Karpas-422 (cell line): Measurements from ENCODE around the gene CBLL2. TPM values are rescaled to one million over a fixed set of nuclear protein-coding genes. Genes with fewer than 3 reads are reported as not detected.

Experiments
- DNase-seq: peaks from one replicate; pipeline ENCODE4 v3.0.0-alpha.2; 2015
- H2AFZ ChIP-seq: fragments of 200-600 bp; sonication (generic); 2 replicates; pipeline ENCODE4 v1.6.1; 2014; ENCODE audit warnings: antibody characterized with exemption, low read length, mixed read lengths
- H3K27ac ChIP-seq: fragments of 200-600 bp; sonication (generic); 2 replicates; pipeline ENCODE4 v1.5.1; 2014; ENCODE audit warnings: mild to moderate bottlenecking, low read length, moderate library complexity
- H3K27me3 ChIP-seq: fragments of 200-600 bp; sonication (generic); 2 replicates; pipeline ENCODE4 v1.6.1; 2014; ENCODE audit warnings: low read length, mixed read lengths
- H3K36me3 ChIP-seq: fragments of 200-600 bp; sonication (generic); 2 replicates; pipeline ENCODE4 v1.6.1; 2014; ENCODE audit warnings: low read length, mixed read lengths; ENCODE audit not compliant: insufficient read depth
- H3K4me1 ChIP-seq: fragments of 200-600 bp; sonication (generic); 2 replicates; pipeline ENCODE4 v1.6.1; 2014; ENCODE audit warnings: mild to moderate bottlenecking, low read length, mixed read lengths
- H3K4me2 ChIP-seq: fragments of 200-600 bp; sonication (generic); 2 replicates; pipeline ENCODE4 v1.6.1; 2014; ENCODE audit warnings: low read length, low read depth, mild to moderate bottlenecking; ENCODE audit not compliant: poor library complexity, severe bottlenecking
- H3K4me3 ChIP-seq: fragments of 200-600 bp; sonication (generic); 2 replicates; pipeline ENCODE4 v1.5.1; 2014; ENCODE audit warnings: mild to moderate bottlenecking, antibody characterized with exemption, low read length, mixed read lengths
- H3K79me2 ChIP-seq: fragments of 200-600 bp; sonication (generic); 2 replicates; pipeline ENCODE4 v1.6.1; 2014; ENCODE audit warnings: mild to moderate bottlenecking, low read length, mixed read lengths
- H3K9ac ChIP-seq: fragments of 200-600 bp; sonication (generic); 2 replicates; pipeline ENCODE4 v1.6.0; 2014; ENCODE audit warnings: low read length
- H3K9me2 ChIP-seq: fragments of 200-600 bp; sonication (generic), shearing (Covaris generic); replicated peaks from 2 replicates; pipeline ENCODE4 v1.6.0; 2014; ENCODE audit warnings: mild to moderate bottlenecking, low read length, moderate library complexity; ENCODE audit not compliant: insufficient read depth
- H3K9me3 ChIP-seq: fragments of 300-700, 200-600 bp; sonication (generic); 2 replicates; pipeline ENCODE4 v1.6.1; 2014; ENCODE audit warnings: low read length, mixed read lengths
- H4K20me1 ChIP-seq: fragments of 200-600 bp; sonication (generic); 2 replicates; pipeline ENCODE4 v1.6.1; 2014; ENCODE audit warnings: mild to moderate bottlenecking, antibody characterized with exemption, low read length, low read depth; ENCODE audit not compliant: insufficient read depth
- total RNA-seq: library from RNA; depleted of rRNA; stranded (reverse); fragments of >200 nt; shearing (Covaris generic); gene quantifications from 2 replicates; pipeline ENCODE4 v1.2.3, GENCODE V29; 2014; ENCODE audit warnings: low replicate concordance; rRNA removed

Gene CBLL2
- total RNA-seq, 1 experiment from 2014 or later = not detected

DNA sequence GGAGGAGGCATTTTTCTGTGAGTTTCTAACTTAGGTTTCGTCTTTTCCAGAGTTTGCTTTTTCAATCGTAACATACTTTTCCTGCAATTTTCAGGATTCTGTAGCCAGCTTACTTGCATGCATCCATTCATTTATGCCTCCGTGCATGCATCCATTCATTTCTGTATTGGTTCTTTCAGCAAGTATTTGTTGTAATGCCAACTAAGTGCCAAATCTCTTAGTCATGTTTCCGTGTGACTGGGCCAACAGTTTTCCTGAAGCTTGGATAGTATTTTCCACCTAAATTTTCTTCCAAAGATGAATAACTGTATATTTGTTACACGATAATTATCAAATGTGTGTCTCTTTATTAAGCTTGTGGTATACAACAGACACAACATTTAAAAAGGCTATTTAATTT lies 41.5 kb downstream of the CBLL2 start:
- no peaks in the 10 kb centered on the region for H3K36me3 ChIP-seq
- no peak overlapping the region for H3K9ac ChIP-seq
- DNase-seq = no peak
- H3K4me1 ChIP-seq = no peaks in the 10 kb centered on the region
- H3K9me2 ChIP-seq = no peaks in the 10 kb centered on the region
- H3K27ac ChIP-seq = no peak overlapping the region
- H3K27me3 ChIP-seq = peaks cover 3% of the 10 kb centered on the region; the same call in 1 of the 2 replicates
- H3K4me3 ChIP-seq = no peak overlapping the region
- H3K79me2 ChIP-seq = no peaks in the 10 kb centered on the region
- H3K4me2 ChIP-seq = no peak overlapping the region
- H3K9me3 ChIP-seq = no peaks in the 10 kb centered on the region
- H2AFZ ChIP-seq = no peak overlapping the region
- H4K20me1 ChIP-seq = no peaks in the 10 kb centered on the region

DNA sequence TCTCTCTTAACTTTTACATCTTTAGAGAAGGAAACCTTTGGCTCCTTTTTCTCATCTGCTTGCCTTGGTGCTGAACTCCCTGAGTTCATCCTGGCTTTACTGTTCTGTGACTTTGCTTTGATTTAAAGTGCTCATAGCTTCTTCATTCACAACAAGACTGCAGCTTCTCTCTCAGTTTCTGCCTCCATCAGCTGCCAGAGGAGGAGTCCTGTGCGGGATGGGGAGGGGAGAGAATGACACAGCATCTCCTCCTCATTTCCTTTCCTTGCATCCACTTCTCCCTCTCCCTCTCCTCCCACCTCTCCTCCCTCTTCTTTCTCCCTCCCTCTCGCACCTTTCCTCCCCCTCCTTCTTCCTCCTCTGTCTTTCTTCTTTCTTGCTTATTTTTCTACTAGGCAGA lies 42.0 kb downstream of the CBLL2 start:
- H4K20me1 ChIP-seq = no peaks in the 10 kb centered on the region
- H3K4me2 ChIP-seq = no peak overlapping the region
- no peaks in the 10 kb centered on the region for H3K79me2 ChIP-seq

DNA sequence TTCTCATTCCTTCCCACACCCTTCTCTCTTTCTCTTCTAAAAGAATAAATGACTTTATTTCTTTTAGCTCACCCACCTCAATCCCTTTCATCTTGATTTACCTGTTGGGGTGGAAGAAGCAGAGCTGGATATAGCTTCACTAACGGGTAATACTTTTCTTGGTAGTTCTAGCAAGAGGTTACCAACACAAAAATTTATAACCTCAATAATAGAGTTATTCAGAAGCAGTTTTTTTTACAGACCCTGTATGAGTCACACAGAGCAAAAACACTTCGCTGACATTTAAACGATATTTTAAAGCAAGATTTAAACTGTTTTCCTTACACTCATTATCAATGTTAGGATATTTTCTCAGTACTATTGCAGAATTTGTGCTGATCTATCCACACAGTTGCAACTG lies 42.4 kb downstream of the CBLL2 start:
- H3K9ac ChIP-seq = no peak overlapping the region
- H3K27ac ChIP-seq = no peak overlapping the region
- H3K79me2 ChIP-seq = no peaks in the 10 kb centered on the region
- H3K4me1 ChIP-seq = no peaks in the 10 kb centered on the region
- DNase-seq = no peak
- no peaks in the 10 kb centered on the region for H3K36me3 ChIP-seq
- no peaks in the 10 kb centered on the region for H3K9me2 ChIP-seq
- peaks cover 3% of the 10 kb centered on the region; the same call in 1 of the 2 replicates for H3K27me3 ChIP-seq
- no peak overlapping the region for H2AFZ ChIP-seq
- H3K9me3 ChIP-seq = no peaks in the 10 kb centered on the region
- H3K4me3 ChIP-seq = no peak overlapping the region
- no peak overlapping the region for H3K4me2 ChIP-seq
- no peaks in the 10 kb centered on the region for H4K20me1 ChIP-seq

More for the DNA sequence above, 42.0 kb downstream of the CBLL2 start:
- Histone ChIP-seq H3K4me3 (no peak overlapping the region), H3K27me3 (peaks cover 3% of the 10 kb centered on the region; the same call in 1 of the 2 replicates), H3K27ac (no peak overlapping the region), H3K9me2 (no peaks in the 10 kb centered on the region), H2AFZ (no peak overlapping the region), H3K4me1 (no peaks in the 10 kb centered on the region), H3K36me3 (no peaks in the 10 kb centered on the region), H3K9me3 (no peaks in the 10 kb centered on the region), H3K9ac (no peak overlapping the region)
- DNase-seq = no peak

DNA sequence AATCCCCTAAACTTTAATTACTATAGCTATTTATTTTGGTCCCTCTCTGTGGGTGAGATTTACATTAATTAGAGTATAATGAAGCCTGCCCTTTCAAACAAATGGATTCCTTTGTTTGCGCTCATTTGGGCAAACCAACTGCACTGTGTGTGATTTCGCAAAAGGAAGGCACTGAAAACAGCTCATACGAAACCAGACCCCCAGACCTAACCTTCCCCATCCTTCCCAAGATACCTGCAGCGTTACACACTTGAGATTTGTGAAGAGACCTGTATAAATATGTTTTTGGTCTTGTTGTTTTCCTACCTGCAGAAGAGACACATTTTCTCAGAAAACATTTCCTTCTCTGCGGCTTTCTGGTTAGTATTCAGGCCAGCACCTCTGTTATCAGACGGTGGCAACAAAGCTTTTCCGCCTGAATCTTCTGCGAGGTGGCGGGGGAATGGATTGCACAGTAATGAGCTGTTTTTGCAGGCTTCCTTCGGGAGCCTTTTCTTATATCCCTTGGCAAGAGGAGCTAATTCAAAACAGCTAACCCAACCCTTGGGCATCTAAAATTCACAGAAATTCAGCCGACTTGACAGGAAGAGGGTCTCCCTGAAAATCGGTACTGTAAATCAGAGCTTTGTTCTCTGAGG lies 47.6 kb downstream of the CBLL2 start:
- no peaks in the 10 kb centered on the region for H3K9me3 ChIP-seq
- no peaks in the 10 kb centered on the region for H3K36me3 ChIP-seq
- H3K4me1 ChIP-seq = no peaks in the 10 kb centered on the region
- H4K20me1 ChIP-seq = no peaks in the 10 kb centered on the region
- H3K79me2 ChIP-seq = no peaks in the 10 kb centered on the region
- no peaks in the 10 kb centered on the region for H3K27me3 ChIP-seq
- no peak for DNase-seq
- H3K9ac ChIP-seq = no peak overlapping the region
- no peak overlapping the region for H3K4me3 ChIP-seq
- no peak overlapping the region for H2AFZ ChIP-seq
- no peaks in the 10 kb centered on the region for H3K9me2 ChIP-seq
- no peak overlapping the region for H3K4me2 ChIP-seq
- H3K27ac ChIP-seq = no peak overlapping the region

DNA sequence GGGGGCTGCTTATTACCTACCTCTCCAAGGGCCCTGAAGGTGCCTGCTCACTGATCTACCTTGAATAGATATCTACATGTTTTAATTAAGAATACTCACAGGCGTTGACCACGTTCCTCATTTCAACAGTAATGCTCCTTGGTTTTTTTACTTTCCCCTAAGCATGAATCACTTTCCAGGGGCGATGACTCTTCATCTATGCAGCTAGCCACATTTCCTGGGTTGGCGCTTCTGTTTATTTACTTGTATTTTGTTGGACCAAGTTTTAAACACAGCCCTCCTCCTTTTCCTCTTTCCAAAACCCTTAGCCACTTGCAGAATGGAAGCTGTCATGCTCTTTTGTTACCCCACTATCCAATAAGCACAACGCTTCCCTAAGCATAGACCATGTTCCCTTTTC lies 50.8 kb downstream of the CBLL2 start:
- Histone ChIP-seq H3K27ac (no peak overlapping the region), H3K4me2 (no peak overlapping the region), H3K9me2 (no peaks in the 10 kb centered on the region), H3K9ac (no peak overlapping the region), H3K36me3 (no peaks in the 10 kb centered on the region), H3K4me1 (no peaks in the 10 kb centered on the region), H4K20me1 (no peaks in the 10 kb centered on the region), H3K79me2 (no peaks in the 10 kb centered on the region), H3K27me3 (no peaks in the 10 kb centered on the region), H3K9me3 (no peaks in the 10 kb centered on the region), H3K4me3 (no peak overlapping the region), H2AFZ (no peak overlapping the region)
- no peak for DNase-seq

Other genes starting within 250 kb of the CBLL2 start
- gene PHEX, start 240.6 kb upstream of the CBLL2 start, total RNA-seq = 1.3 TPM in 1 of 2 replicates, not detected in the other